ENCODE data around the gene KIFAP3.

DNA sequence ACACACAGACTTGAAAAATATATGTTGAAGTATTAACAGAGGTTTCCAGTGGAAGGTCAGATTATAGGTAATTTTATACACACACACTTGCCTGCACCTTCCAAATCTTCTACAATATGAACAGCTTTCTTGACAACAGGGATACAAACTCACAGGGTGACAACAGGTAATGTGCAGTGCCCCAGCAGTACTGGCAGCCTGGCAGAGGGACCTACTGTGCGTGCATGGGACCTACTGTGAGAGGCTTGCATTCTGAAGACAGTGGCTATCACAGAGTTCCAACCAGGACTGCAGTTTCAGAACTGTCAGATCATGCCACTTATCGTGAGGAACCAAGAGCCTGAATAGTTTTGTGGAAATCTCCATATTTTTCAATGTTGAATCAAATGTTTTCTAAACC is 184.6 kb downstream of the KIFAP3 start:
- TF ChIP-seq, protein P1, sequence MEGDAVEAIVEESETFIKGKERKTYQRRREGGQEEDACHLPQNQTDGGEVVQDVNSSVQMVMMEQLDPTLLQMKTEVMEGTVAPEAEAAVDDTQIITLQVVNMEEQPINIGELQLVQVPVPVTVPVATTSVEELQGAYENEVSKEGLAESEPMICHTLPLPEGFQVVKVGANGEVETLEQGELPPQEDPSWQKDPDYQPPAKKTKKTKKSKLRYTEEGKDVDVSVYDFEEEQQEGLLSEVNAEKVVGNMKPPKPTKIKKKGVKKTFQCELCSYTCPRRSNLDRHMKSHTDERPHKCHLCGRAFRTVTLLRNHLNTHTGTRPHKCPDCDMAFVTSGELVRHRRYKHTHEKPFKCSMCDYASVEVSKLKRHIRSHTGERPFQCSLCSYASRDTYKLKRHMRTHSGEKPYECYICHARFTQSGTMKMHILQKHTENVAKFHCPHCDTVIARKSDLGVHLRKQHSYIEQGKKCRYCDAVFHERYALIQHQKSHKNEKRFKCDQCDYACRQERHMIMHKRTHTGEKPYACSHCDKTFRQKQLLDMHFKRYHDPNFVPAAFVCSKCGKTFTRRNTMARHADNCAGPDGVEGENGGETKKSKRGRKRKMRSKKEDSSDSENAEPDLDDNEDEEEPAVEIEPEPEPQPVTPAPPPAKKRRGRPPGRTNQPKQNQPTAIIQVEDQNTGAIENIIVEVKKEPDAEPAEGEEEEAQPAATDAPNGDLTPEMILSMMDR (IDR thresholded peaks at IDR 0.05): no peak
- TF ChIP-seq POLR2AphosphoS5 (IDR thresholded peaks at IDR 0.05): no peak
- TF ChIP-seq POLR2A (IDR thresholded peaks at IDR 0.05): no peak
- TF ChIP-seq EP300 (IDR thresholded peaks at IDR 0.05): no peak

Data from upper lobe of left lung (tissue), 4 donors.